RWPE2 (cell line): ENCODE measurements around the gene SF3B3.
"Not testable (repeated sequence)": the region's sequence is repeated elsewhere in the genome, so short reads cannot be mapped to it uniquely, and the experiment has no call there.

Experiments used
- ATAC-seq: fragments of 200-7000 bp; cut with Tn5 transposase; 3 replicates; pipeline ENCODE4 v1.9.1; 2021; ENCODE audit warnings: low read depth
- DNase-seq: peaks from one replicate; pipeline ENCODE4 v3.0.0-alpha.2; 2020; ENCODE audit warnings: low spot score
- H3K27ac ChIP-seq: fragments of 450-650 bp; 2 replicates; pipeline ENCODE4 v1.5.1; 2017; ENCODE audit warnings: mild to moderate bottlenecking; ENCODE audit not compliant: poor library complexity, severe bottlenecking
- H3K27me3 ChIP-seq: fragments of 250-450 bp; sonication (Bioruptor Pico); 2 replicates; pipeline ENCODE4 v1.5.1; 2021; ENCODE audit warnings: mild to moderate bottlenecking, moderate library complexity; ENCODE audit not compliant: insufficient read depth, poor library complexity, severe bottlenecking
- H3K36me3 ChIP-seq: fragments of 250-450 bp; sonication (Bioruptor Pico); 2 replicates; pipeline ENCODE4 v1.5.1; 2020; ENCODE audit warnings: low read depth, mild to moderate bottlenecking, moderate library complexity
- H3K4me1 ChIP-seq: fragments of 250-450 bp; sonication (Bioruptor Pico); 2 replicates; pipeline ENCODE4 v1.5.1; 2021; ENCODE audit warnings: mild to moderate bottlenecking, moderate library complexity; ENCODE audit not compliant: insufficient read depth, poor library complexity, severe bottlenecking
- H3K4me3 ChIP-seq: fragments of 250-450 bp; sonication (Bioruptor Pico); 2 replicates; pipeline ENCODE4 v1.5.1; 2021; ENCODE audit warnings: mild to moderate bottlenecking, moderate library complexity; ENCODE audit not compliant: severe bottlenecking
- H3K9me3 ChIP-seq: fragments of 250-450 bp; sonication (Bioruptor Pico); 2 replicates; pipeline ENCODE4 v1.5.1; 2021; ENCODE audit warnings: mild to moderate bottlenecking, moderate library complexity; ENCODE audit not compliant: severe bottlenecking
- CTCF ChIP-seq: fragments of 450-650 bp; IDR thresholded peaks from one replicate; pipeline ENCODE4 v1.5.1; 2017; ENCODE audit warnings: mild to moderate bottlenecking, moderate library complexity; ENCODE audit not compliant: poor library complexity, severe bottlenecking

SF3B3 gene

GRCh38 chr16:70614208-70614951, 90.8 kb downstream of the SF3B3 start:
- TF ChIP-seq CTCF, result no peak
- H3K4me1 ChIP-seq, result no peaks in the 10 kb centered on the region
- H3K36me3 ChIP-seq, result no peaks in the 10 kb centered on the region
- DNase-seq (no peak), ATAC-seq (no peak)
- no peaks in the 10 kb centered on the region for H3K27me3 ChIP-seq
- no peak overlapping the region for H3K27ac ChIP-seq
- H3K9me3 ChIP-seq, result no peaks in the 10 kb centered on the region
- no peak overlapping the region for H3K4me3 ChIP-seq

GRCh38 chr16:70615945-70616344, 92.3 kb downstream of the SF3B3 start:
- no peak for ATAC-seq
- no peaks in the 10 kb centered on the region for H3K27me3 ChIP-seq
- no peak for DNase-seq
- no peaks in the 10 kb centered on the region for H3K36me3 ChIP-seq
- H3K9me3 ChIP-seq, result no peaks in the 10 kb centered on the region
- H3K4me1 ChIP-seq, result no peaks in the 10 kb centered on the region
- TF ChIP-seq CTCF, result no peak
- no peak overlapping the region for H3K4me3 ChIP-seq
- H3K27ac ChIP-seq, result no peak overlapping the region

- not testable (repeated sequence) for DNase-seq, H3K9me3 ChIP-seq, H3K27me3 ChIP-seq, H3K4me1 ChIP-seq, ATAC-seq, H3K27ac ChIP-seq, H3K4me3 ChIP-seq, H3K36me3 ChIP-seq
Measured at GRCh38 chr16:70621864-70622263, 98.2 kb downstream of the SF3B3 start.
